CD4-positive, alpha-beta T cell treated with Interleukin-6 at 100 ng/mL for 8 hours (primary cell): ENCODE results near the gene MARCKSL1.
A peak's percentile ranks its signal among the peaks of the same experiment; 100 is the strongest.

Experiments
- DNase-seq: peaks from one replicate; pipeline ENCODE4 v3.0.0-alpha.2; 2020; ENCODE audit warnings: mixed read lengths, low spot score

MARCKSL1 gene

DNA sequence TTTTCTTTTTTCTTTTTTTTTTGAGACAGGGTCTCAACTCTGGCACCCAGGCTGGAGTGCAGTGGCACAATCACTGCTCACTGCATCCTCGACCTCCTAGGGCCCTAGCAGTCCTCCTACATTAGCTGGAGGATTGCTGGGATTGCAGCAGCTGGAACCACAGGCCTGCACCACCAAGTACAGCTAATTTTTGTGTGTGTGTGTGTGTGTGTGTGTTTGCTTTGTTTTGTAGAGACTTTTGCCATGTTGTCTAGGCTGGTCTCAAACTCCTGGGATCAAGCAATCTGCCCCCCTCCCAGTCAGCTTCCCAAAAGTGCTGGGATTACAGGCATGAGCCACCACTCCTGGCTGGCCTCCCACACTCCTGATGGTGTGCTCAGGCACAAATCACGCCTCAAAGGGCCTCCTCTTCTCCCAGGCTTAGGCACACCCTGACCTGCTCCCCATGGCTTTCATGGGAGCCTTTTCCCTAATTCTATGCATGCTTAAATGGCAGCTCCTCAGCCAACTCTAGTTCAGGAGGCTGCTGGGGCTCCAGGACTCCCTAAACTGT is 16.9 kb upstream of the MARCKSL1 start:
- DNase-seq = no peak

DNA sequence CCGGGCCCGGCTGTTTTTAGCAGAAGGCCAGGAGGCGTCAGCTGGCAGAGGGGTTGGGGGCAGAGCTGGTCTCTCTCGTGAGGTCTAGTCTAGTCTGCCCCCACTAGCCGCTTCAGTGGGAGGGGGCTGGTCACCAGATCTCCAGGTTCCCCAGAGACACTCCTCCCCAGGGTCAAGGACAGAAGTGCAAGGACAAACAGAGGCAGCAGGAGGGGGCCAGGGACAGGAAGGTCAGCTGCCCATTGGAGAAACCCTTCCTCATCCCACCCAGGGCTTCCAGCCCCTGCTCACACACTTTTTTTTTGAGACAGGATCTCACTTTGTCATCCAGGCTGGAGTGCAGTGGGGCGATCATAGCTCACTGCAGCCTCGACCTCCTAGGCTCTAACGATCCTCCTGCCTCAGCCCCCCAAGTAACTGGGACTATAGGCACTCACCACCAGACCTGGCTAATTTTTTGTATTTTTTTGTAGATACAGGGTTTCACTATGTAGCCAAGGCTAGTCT is 16.3 kb upstream of the MARCKSL1 start:
- no peak for DNase-seq

DNA sequence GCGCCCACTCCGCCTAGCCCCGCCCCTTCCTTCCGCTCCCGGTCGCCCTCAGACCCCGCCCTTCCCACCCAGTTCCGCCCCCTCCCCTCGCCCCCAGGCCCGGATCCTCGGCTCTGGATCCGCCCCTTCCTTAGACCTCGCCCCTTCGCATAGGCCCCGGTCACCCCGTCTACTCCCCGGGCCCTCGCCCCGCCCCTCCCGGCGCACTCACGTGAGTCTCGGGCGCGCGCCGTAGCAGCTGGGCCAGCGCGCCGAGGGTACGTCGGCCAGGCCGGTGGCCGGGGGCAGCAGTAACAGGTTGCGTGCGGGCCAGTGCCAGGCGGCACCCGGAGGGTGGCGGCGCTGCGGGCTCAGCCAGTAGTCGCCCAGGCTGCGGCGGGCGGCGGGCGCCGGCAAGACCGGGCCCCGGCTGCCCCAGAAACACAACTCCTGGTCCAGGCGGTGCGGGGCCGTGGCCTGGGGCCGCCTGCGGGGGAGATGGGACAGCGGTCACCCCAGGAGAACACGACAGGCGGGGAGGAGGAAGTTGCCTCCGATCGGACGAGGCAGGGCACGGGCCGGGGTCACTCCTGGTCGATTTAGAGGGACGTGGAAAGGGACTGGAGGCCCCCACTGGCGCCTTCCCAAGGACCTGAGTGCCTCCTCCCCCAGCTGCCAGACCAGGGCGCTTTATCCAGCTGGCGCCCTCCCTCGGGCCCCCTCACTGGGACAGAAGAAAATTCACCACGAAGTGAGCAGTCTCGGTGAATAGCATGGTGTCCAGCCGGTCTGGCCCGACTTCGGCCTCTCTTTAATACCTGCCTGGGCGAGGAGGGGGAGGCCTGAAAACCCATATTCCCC is 15.6 kb upstream of the MARCKSL1 start:
- peak; percentile 94 for DNase-seq

DNA sequence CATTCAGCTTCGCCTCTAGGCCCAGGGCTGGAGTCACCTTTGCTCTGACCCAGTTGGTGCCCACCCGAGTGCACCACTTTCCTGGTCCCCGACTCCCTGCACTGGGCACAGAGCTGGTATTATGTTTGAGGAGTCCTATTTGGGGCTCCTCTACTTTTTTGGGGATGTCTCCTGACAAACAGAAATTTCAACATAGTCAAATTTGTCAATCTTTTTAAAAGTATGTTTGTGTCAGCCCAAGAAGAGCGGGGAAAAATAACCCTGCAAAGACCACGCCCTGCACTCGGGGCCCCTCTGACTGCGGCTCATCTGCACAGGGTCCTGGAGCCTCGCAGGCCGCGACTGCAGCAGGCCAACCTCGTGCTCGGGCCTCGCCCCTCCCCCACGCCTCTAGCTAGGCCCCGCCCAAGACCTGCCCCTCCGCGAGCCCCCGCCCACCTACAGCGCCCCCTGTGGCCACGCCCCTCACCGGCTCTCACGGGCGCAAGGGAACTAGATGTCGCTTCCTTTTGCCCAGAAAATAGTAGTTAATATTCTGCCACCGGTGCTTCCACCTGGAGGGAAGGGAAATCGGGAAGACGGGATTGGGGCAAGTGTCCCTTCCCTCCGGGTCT is 14.9 kb upstream of the MARCKSL1 start:
- no peak for DNase-seq

- no peak for DNase-seq
These were observed 13.2 kb upstream of the MARCKSL1 start for GRCh38 chr1:32349211-32349708.

GRCh38 chr1:32346532-32347157 is 10.6 kb upstream of the MARCKSL1 start:
- DNase-seq = no peak

DNA sequence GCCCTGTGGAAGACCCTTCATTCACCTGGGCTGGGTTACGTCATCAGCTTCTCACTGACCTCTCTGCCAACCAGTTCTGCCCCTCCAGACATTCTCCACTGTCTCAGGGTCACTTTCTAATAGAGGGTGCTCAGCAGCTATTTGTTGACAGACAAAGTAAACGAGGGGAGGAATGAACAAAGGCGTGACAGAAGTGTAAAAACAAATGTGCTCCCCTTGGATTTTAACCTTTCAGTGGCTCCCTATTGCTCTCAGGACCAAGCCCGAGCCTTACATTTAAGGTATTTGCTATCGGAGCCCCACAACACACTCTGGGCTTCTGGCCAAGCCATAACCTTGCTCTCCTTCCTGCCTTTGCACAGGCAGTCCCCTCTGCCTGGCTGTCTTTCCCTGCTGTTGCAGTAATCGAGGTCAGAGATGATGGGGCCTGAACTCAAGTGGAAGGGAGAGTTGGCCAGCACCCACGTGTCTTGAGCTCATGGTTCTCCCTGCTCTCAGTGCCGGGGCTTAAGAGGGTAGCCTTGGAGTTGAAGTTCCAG is 9.3 kb upstream of the MARCKSL1 start:
- peak; percentile 56 for DNase-seq

GRCh38 chr1:32342704-32343103 is 6.7 kb upstream of the MARCKSL1 start:
- DNase-seq = no peak

GRCh38 chr1:32341971-32342370 is 5.9 kb upstream of the MARCKSL1 start:
- DNase-seq = no peak

- DNase-seq = no peak
These were observed 5.2 kb upstream of the MARCKSL1 start for GRCh38 chr1:32341186-32341757.

- DNase-seq = no peak
These were observed 3.4 kb upstream of the MARCKSL1 start for GRCh38 chr1:32339363-32339978.

DNA sequence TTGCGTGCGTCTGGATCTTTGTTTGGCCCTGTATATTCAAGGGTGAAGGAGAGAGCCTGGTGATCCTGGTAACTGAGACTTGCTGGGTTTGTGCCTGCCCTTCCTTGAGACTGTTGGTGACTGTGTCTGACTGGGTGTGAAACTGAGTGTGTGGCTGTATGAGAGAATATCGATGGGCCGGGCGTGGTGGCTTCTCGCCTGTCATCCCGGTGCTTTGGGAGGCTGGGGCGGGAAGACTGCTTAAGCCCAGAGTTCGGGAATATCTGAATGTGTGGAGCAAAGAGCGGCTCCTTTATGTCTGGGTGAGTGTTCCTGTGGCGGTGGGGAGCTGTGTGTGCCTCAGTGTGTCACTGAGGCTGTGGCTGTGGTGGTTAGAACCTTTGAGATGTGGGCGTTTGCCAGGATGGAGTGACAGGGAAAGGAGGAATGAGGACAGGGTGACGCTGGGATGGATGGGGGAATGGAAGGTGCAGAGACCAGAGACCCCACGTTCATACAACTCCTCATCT is 2.7 kb upstream of the MARCKSL1 start:
- DNase-seq = no peak

DNA sequence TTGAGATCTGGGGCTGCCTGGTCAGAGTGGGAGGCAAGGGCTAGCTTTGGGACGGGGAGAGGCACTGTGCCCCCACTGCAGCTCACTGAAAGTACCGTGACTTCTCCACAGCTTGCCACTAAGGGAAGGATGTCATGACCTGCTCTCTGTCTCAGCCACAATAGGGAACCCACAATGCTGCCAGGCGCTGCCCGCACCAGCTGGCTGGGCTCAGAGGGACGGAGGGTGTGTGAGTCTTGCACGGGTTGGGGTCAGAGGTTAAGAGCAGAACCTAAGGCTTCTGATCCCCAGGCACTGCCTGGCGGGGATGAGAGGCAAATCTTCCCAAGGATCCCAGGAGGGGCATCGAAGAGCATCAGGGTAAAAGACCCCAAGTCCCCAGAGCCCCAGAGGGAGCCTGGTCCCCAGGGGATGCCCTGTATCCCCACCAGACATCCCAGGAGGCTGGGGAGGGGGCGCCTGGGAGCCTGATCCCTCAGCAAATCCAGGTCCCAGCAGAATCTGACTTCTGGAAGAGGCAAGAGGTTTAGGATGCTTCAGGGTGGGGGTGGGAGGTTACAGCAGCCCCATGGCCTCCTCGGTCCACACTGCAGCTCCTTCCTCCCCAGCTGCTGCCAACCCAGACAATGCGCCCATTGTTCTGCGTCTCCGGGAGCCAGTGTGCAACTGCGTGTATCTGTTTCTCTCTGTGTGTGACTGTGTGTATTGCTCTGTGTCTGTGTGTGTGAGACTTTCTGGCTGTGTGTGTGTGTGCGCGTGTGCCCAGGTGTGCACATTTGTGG is 2.0 kb upstream of the MARCKSL1 start:
- no peak for DNase-seq

DNA sequence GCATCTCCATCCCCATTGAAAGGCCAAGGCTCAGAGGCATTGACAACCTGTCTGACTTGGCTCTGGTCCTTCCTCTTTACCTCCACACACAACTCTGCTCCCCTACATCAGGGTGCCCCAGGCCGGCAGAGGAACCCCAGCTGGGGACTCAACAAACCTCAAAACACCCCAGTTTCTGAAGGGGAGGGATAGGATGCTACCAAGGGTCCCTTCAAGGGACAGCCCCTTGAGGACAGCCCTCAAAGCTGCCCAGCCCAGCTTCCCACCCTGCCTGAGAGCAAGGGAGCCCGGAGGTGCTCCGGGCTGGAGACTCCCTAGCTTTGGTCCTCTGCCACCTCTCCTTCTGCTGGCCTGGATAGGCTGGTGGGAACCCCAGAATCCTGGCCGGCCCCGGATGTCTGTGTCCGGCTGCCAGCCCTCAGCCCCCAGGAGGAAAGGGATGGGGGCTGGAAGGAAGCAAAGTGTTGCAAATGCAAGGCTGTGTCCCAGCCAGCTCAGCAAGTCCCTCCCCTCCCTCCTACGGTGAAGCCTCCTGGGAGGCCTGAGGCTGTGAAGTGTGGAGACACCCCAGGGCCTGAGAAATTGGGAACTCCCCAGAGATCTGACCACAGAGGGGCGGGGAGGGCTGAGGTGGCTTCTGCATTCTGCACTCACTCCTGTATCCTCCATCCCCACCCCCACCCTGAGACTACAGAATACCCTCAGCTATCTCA is 1.1 kb upstream of the MARCKSL1 start:
- peak; percentile 48 for DNase-seq

DNA sequence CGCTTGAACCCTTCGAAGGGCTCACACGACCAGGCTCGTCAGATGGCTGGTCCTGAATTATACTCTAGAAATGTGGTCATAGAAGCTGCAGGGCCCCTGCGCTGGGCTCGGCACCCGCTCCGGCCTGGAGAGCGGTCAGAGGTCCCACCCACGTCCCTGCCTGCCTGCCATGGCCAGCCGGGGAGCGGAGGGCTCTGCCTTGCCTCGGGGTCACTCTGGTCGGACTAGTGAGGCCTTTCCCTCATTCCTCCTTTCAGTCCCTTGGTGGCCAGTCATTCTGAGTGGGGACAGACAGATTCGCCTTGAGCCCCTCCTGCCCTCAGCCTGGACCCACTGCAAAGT is 529 bp upstream of the MARCKSL1 start:
- no peak for DNase-seq

DNA sequence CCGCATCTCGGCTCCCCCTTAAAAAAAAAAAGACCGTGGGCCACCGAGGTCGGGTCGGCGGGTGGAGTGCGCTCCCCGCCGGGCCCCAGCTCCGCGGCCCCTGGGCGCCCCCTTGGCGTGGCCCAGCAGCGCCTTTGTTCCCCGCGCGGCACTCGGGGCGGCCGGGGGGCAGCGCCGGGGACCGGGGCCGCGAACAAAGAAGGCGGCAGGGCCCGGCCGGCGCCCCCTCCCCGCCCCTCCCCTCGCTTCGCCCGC is 571 bp downstream of the MARCKSL1 start:
- DNase-seq = no peak

GRCh38 chr1:32334864-32335534 is 1.0 kb downstream of the MARCKSL1 start:
- peak; percentile 65 for DNase-seq

DNA sequence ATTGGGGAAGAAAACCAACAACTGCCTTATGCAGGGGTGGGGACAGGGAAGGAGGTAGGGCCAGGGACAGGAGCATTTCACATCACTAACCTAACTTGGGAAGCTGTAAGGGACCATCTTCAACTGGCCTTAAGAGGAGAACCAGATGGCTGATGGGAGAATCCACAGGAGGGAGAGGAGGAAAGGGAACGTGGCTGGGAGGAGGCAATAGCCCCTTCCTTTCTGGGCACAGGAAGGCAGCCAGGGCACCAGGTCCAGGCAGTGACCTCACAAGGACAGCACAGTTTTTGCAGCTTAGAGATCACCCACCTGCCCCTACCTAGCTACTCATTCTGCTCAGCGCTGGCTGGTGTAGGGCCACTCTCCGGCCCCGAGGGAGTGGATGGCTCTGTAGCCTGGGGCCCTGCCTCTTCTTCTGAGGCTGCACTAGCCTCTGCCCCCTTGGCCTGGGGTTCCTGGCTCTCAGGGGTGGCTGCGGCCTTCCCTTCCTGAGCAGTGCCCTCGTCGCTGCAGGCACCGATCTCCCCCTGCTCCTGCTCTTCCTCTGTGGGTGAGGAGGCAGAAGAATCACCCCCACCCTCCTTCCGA is 1.7 kb downstream of the MARCKSL1 start:
- no peak for DNase-seq
